ENCODE data around the gene SS18L1. TPM values are rescaled to one million over a fixed set of nuclear protein-coding genes. Genes with fewer than 3 reads are reported as not detected.

SS18L1 gene
- total and polyA plus RNA-seq, 9 donors, result 11.2 to 17.3 (median 14.4) TPM

DNA sequence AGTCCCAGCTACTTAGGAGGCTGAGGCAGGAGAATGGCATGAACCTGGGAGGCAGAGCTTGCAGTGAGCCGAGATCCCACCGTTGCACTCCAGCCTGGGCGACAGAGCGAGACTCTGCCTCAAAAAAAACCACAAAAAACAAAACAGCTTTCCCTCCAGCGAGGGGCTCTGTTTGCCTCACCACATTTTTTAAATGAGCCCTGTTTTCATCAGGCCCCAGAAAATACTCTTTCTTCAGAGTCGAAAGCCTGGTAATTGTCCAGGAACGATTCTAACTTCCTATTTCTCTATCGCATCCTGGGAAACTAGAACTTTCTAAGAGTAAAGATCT is 51.5 kb downstream of the SS18L1 start:
- Histone ChIP-seq H3K4me1 (ENCODE audit: control insufficient read depth, insufficient read depth, low read length) (no peaks in the 10 kb centered on the region), H3K27ac (ENCODE audit: low read length) (no peak overlapping the region), H3K36me3 (ENCODE audit: control insufficient read depth, insufficient read depth, low read length) (peaks cover 39% of the 10 kb centered on the region), H3K9me3 (replicated peaks; ENCODE audit: control insufficient read depth, low read depth, low read length) (no peaks in the 10 kb centered on the region), H3K27me3 (ENCODE audit: control insufficient read depth, insufficient read depth, low read length) (no peaks in the 10 kb centered on the region), H3K4me3 (ENCODE audit: low read length) (no peak overlapping the region)
- WGBS (ENCODE audit: insufficient coverage), result 68% methylated on average over 4 of the region's 8 CpGs
- DNase-seq, result no peak

DNA sequence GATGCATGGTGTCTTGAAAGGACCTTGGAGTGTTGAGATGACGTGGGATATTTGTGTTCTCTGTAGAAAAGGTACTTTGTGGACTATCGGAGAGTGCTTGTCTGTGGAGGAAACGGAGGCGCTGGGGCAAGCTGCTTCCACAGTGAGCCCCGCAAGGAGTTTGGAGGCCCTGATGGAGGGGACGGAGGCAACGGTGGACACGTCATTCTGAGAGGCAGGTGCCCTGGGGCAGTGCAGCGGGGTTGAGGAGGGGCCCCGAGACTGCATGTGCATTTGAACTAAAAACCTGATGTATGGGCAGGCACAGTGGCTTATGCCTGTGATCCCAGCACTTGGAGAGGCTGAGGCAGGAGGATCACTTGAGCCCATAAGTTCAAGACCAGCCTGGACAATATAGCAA is 52.2 kb downstream of the SS18L1 start:
- H3K4me3 ChIP-seq (ENCODE audit: low read length), result no peak overlapping the region
- H3K27me3 ChIP-seq (ENCODE audit: control insufficient read depth, insufficient read depth, low read length), result no peaks in the 10 kb centered on the region
- 93% methylated on average over 10 of the region's 10 CpGs for WGBS (ENCODE audit: insufficient coverage)
- no peak overlapping the region for H3K27ac ChIP-seq (ENCODE audit: low read length)
- no peaks in the 10 kb centered on the region for H3K9me3 ChIP-seq (replicated peaks; ENCODE audit: control insufficient read depth, low read depth, low read length)
- no peak for DNase-seq
- H3K36me3 ChIP-seq (ENCODE audit: control insufficient read depth, insufficient read depth, low read length), result peaks cover 42% of the 10 kb centered on the region
- H3K4me1 ChIP-seq (ENCODE audit: control insufficient read depth, insufficient read depth, low read length), result no peaks in the 10 kb centered on the region

DNA sequence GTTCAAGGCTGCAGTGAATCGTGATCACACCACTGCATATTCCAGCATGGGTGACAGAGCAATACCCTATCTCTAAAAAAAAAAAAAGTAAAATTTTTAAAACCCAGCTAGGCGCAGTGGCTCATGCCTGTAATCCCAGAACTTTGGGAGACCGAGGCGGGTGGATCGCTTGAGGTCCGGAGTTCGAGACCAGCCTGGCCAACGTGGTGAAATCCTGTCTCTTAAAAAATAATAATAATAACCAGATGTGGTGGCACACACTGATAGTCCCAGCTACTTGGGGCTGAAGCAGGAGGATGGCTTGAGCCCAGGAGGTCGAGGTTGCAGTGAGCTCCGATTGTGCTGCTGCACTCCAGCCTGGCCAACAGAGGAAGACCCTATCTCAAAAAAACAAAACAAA is 52.7 kb downstream of the SS18L1 start:
- 80% methylated on average over 2 of the region's 10 CpGs for WGBS (ENCODE audit: insufficient coverage)
- H3K4me1 ChIP-seq (ENCODE audit: control insufficient read depth, insufficient read depth, low read length), result peaks cover 2% of the 10 kb centered on the region
- no peak for DNase-seq
- no peak overlapping the region for H3K4me3 ChIP-seq (ENCODE audit: low read length)
- no peaks in the 10 kb centered on the region for H3K27me3 ChIP-seq (ENCODE audit: control insufficient read depth, insufficient read depth, low read length)
- H3K27ac ChIP-seq (ENCODE audit: low read length), result no peak overlapping the region
- peaks cover 47% of the 10 kb centered on the region for H3K36me3 ChIP-seq (ENCODE audit: control insufficient read depth, insufficient read depth, low read length)
- H3K9me3 ChIP-seq (replicated peaks; ENCODE audit: control insufficient read depth, low read depth, low read length), result no peaks in the 10 kb centered on the region

- DNase-seq, result no peak
- H3K36me3 ChIP-seq (ENCODE audit: control insufficient read depth, insufficient read depth, low read length), result peaks cover 56% of the 10 kb centered on the region
- WGBS (ENCODE audit: insufficient coverage), result 56% methylated on average over 1 of the region's 9 CpGs
- H3K4me1 ChIP-seq (ENCODE audit: control insufficient read depth, insufficient read depth, low read length), result peaks cover 4% of the 10 kb centered on the region
- H3K4me3 ChIP-seq (ENCODE audit: low read length), result no peak overlapping the region
- H3K27ac ChIP-seq (ENCODE audit: low read length), result no peak overlapping the region
- no peaks in the 10 kb centered on the region for H3K27me3 ChIP-seq (ENCODE audit: control insufficient read depth, insufficient read depth, low read length)
- H3K9me3 ChIP-seq (replicated peaks; ENCODE audit: control insufficient read depth, low read depth, low read length), result no peaks in the 10 kb centered on the region
These were observed 53.7 kb downstream of the SS18L1 start for GRCh38 chr20:62197311-62197710.

DNA sequence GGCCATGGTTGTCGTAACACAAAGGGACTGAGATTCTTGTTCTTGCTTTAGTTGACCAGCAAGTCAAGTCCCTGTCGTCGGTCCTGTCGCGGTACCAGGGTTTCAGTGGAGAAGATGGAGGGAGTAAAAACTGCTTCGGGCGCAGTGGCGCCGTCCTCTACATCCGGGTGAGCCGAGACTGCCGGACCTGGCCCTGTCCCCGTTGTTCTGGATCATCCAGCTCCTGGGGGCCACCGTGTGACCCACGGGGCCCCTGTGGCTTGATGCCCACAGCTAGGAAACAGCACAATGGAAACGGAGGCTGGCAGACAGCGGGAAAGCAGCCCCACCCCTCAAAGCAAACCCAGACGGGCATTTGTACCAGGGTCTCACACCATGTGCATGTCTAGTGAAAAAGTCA is 54.2 kb downstream of the SS18L1 start:
- Histone ChIP-seq H3K4me3 (ENCODE audit: low read length) (no peak overlapping the region), H3K27me3 (ENCODE audit: control insufficient read depth, insufficient read depth, low read length) (no peaks in the 10 kb centered on the region), H3K9me3 (replicated peaks; ENCODE audit: control insufficient read depth, low read depth, low read length) (no peaks in the 10 kb centered on the region), H3K36me3 (ENCODE audit: control insufficient read depth, insufficient read depth, low read length) (peaks cover 56% of the 10 kb centered on the region), H3K4me1 (ENCODE audit: control insufficient read depth, insufficient read depth, low read length) (peaks cover 4% of the 10 kb centered on the region), H3K27ac (ENCODE audit: low read length) (no peak overlapping the region)
- DNase-seq, result no peak
- 92% methylated on average over 18 of the region's 18 CpGs for WGBS (ENCODE audit: insufficient coverage)

DNA sequence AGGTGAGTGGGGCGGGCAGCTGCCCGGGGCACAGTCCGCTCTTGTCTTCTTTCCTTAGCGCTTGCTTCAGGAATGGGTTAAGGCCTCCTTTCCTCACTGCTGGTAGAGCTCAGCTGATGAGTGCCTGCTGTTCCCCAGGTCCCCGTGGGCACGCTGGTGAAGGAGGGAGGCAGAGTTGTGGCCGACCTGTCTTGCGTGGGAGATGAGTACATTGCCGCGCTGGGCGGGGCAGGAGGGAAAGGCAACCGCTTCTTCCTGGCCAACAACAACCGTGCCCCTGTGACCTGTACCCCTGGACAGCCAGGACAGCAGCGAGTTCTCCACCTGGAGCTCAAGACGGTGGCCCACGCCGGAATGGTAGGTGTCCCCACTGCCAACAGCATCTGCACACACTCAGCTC is 54.9 kb downstream of the SS18L1 start:
- no peaks in the 10 kb centered on the region for H3K27me3 ChIP-seq (ENCODE audit: control insufficient read depth, insufficient read depth, low read length)
- H3K36me3 ChIP-seq (ENCODE audit: control insufficient read depth, insufficient read depth, low read length), result peaks cover 57% of the 10 kb centered on the region
- no peak overlapping the region for H3K4me3 ChIP-seq (ENCODE audit: low read length)
- H3K27ac ChIP-seq (ENCODE audit: low read length), result no peak overlapping the region
- H3K9me3 ChIP-seq (replicated peaks; ENCODE audit: control insufficient read depth, low read depth, low read length), result no peaks in the 10 kb centered on the region
- peaks cover 4% of the 10 kb centered on the region for H3K4me1 ChIP-seq (ENCODE audit: control insufficient read depth, insufficient read depth, low read length)
- WGBS (ENCODE audit: insufficient coverage), result 95% methylated on average over 11 of the region's 17 CpGs
- DNase-seq, result no peak

DNA sequence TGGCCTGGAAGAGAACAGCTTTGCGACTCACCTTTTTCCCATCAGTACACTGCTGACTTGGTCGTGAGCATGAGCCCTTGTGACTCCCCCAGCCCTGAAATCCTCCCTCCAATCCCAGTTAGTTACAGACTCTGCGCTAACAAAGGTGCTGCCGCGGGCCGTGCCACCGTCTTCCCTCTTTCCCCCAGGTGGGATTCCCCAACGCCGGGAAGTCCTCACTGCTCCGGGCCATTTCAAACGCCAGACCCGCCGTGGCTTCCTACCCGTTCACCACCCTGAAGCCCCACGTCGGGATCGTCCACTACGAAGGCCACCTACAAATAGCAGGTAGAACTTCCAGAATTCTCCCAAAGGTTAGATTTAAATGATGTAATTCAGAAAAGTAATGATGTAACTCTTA is 55.4 kb downstream of the SS18L1 start:
- WGBS (ENCODE audit: insufficient coverage), result 98% methylated on average over 10 of the region's 18 CpGs
- peaks cover 56% of the 10 kb centered on the region for H3K36me3 ChIP-seq (ENCODE audit: control insufficient read depth, insufficient read depth, low read length)
- H3K4me3 ChIP-seq (ENCODE audit: low read length), result no peak overlapping the region
- H3K9me3 ChIP-seq (replicated peaks; ENCODE audit: control insufficient read depth, low read depth, low read length), result no peaks in the 10 kb centered on the region
- no peak for DNase-seq
- H3K4me1 ChIP-seq (ENCODE audit: control insufficient read depth, insufficient read depth, low read length), result peaks cover 4% of the 10 kb centered on the region
- no peak overlapping the region for H3K27ac ChIP-seq (ENCODE audit: low read length)
- no peaks in the 10 kb centered on the region for H3K27me3 ChIP-seq (ENCODE audit: control insufficient read depth, insufficient read depth, low read length)

DNA sequence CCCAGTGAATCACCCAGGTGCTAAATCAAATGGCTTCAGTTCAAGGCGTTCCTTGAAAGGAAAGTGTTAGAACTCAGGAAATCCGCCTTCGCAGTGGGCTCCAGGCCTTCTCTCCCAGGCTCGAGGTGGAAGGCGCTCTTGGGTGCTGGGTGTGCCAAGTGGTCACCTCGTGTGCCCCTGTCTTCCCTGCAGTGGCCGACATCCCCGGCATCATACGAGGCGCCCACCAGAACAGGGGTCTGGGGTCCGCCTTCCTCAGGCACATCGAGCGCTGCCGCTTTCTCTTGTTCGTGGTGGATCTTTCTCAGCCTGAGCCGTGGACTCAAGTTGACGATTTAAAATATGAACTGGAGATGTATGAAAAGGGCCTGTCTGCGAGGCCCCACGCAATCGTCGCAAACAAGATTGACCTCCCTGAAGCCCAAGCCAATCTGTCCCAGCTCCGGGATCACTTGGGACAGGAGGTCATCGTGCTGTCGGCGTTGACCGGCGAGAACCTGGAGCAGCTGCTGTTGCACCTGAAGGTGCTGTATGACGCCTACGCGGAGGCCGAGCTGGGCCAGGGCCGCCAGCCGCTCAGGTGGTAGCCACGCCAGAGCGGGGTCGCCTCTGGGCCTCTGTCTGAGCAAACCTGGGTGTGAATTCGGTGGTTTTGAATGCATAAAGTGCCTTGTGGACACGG is 57.1 kb downstream of the SS18L1 start:
- Histone ChIP-seq H3K9me3 (replicated peaks; ENCODE audit: control insufficient read depth, low read depth, low read length) (no peaks in the 10 kb centered on the region), H3K36me3 (ENCODE audit: control insufficient read depth, insufficient read depth, low read length) (peaks cover 57% of the 10 kb centered on the region), H3K4me1 (ENCODE audit: control insufficient read depth, insufficient read depth, low read length) (peaks cover 4% of the 10 kb centered on the region), H3K27ac (ENCODE audit: low read length) (no peak overlapping the region), H3K27me3 (ENCODE audit: control insufficient read depth, insufficient read depth, low read length) (no peaks in the 10 kb centered on the region), H3K4me3 (ENCODE audit: low read length) (no peak overlapping the region)
- WGBS (ENCODE audit: insufficient coverage), result 94% methylated on average over 32 of the region's 38 CpGs
- DNase-seq, result no peak

GRCh38 chr20:62201173-62202082 is 57.9 kb downstream of the SS18L1 start:
- no peak overlapping the region for H3K27ac ChIP-seq (ENCODE audit: low read length)
- H3K4me1 ChIP-seq (ENCODE audit: control insufficient read depth, insufficient read depth, low read length), result peaks cover 4% of the 10 kb centered on the region
- peaks cover 52% of the 10 kb centered on the region for H3K36me3 ChIP-seq (ENCODE audit: control insufficient read depth, insufficient read depth, low read length)
- H3K4me3 ChIP-seq (ENCODE audit: low read length), result no peak overlapping the region
- peak; percentile 36 for DNase-seq
- H3K9me3 ChIP-seq (replicated peaks; ENCODE audit: control insufficient read depth, low read depth, low read length), result no peaks in the 10 kb centered on the region
- H3K27me3 ChIP-seq (ENCODE audit: control insufficient read depth, insufficient read depth, low read length), result no peaks in the 10 kb centered on the region
- whole genome bisulfite sequencing (ENCODE audit: insufficient coverage), result 89% methylated on average over 38 of the region's 38 CpGs

- WGBS (ENCODE audit: insufficient coverage), result 83% methylated on average over 3 of the region's 5 CpGs
- Histone ChIP-seq H3K9me3 (replicated peaks; ENCODE audit: control insufficient read depth, low read depth, low read length) (no peaks in the 10 kb centered on the region), H3K27me3 (ENCODE audit: control insufficient read depth, insufficient read depth, low read length) (no peaks in the 10 kb centered on the region), H3K27ac (ENCODE audit: low read length) (no peak overlapping the region), H3K4me3 (ENCODE audit: low read length) (no peak overlapping the region), H3K4me1 (ENCODE audit: control insufficient read depth, insufficient read depth, low read length) (peaks cover 4% of the 10 kb centered on the region), H3K36me3 (ENCODE audit: control insufficient read depth, insufficient read depth, low read length) (peaks cover 52% of the 10 kb centered on the region)
- DNase-seq, result no peak
These were observed 58.5 kb downstream of the SS18L1 start for GRCh38 chr20:62202083-62202395.
